C4-2B (cell line): ENCODE data around the gene CERKL.

Experiments
- H3K27ac ChIP-seq: fragments of 450-650 bp; 2 replicates; pipeline ENCODE4 v1.5.1; 2017
- CTCF ChIP-seq: fragments of 450-650 bp; conservative IDR thresholded peaks from 2 replicates; pipeline ENCODE4 v1.5.1; 2017; ENCODE audit warnings: mild to moderate bottlenecking
- ZFX ChIP-seq: fragments of 450-650 bp; IDR thresholded peaks from 2 replicates; pipeline ENCODE4 v1.6.1; 2017

CERKL gene

DNA sequence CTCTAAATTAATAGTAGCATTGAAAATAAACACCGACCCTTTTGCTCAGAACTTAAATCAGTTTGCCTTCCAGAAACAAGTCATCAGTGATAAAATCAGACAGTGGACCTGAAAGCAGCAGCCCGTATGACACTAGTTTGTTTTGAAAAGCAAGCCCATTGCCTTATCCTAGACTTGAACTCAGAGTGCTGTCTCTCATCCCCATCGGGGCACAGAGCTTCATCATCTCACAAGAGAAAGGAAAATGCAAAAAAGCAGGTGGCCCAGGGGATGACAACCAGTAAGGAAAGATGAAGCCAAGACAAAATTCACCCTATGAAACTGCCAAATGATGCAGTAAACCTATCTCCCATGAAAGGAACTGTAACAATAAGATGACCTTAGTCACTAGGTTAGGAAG lies 71.2 kb downstream of the CERKL start:
- no peak overlapping the region for H3K27ac ChIP-seq
- TF ChIP-seq CTCF (no peak), ZFX (no peak)

- peak; percentile 36; the same call in 1 of the 2 replicates for TF ChIP-seq CTCF
- no peak for TF ChIP-seq ZFX
- H3K27ac ChIP-seq: no peak overlapping the region
These were observed 75.4 kb downstream of the CERKL start for GRCh38 chr2:181581534-181581933.

DNA sequence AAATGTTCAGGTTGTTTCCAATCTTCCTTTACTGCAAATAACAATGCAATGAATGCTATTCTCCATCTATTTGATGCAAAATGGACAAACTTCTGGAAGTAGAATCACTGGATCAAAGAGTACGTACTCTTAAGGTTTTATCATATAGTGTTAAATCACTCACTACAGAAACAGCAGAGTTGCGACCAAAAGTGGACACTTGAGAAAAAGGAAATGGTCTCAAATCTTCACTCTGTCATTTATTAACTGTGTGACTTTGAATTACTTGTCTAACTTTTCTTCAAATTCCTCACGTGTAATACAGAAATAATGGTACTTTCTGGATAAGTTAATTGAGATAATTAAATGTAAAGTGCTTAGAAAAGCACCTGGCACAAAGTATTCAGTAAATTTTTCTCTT lies 78.1 kb downstream of the CERKL start:
- no peak for TF ChIP-seq ZFX
- no peak for TF ChIP-seq CTCF
- no peak overlapping the region for H3K27ac ChIP-seq

DNA sequence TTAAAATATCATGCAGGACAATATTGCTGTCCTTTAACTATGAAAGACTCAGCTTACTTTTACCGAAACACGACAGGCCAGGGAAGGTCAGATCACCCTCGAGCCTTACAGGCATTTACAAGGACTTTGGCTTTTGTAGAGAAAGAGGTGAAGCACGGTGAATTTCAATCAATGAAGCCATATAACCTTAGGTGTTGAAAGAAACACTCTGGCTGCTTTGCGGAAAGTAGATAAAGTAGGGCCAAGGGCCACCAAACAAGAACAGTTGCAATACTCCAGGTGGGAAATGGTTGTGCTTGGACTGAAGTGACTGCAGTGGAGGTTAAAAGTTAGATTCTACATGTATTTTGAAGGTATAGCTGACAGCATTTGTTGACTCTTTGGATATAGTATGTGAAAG lies 80.5 kb downstream of the CERKL start:
- no peak overlapping the region for H3K27ac ChIP-seq
- TF ChIP-seq CTCF (no peak), ZFX (no peak)

GRCh38 chr2:181575650-181576025 lies 81.3 kb downstream of the CERKL start:
- TF ChIP-seq CTCF (no peak), ZFX (no peak)
- H3K27ac ChIP-seq: no peak overlapping the region

DNA sequence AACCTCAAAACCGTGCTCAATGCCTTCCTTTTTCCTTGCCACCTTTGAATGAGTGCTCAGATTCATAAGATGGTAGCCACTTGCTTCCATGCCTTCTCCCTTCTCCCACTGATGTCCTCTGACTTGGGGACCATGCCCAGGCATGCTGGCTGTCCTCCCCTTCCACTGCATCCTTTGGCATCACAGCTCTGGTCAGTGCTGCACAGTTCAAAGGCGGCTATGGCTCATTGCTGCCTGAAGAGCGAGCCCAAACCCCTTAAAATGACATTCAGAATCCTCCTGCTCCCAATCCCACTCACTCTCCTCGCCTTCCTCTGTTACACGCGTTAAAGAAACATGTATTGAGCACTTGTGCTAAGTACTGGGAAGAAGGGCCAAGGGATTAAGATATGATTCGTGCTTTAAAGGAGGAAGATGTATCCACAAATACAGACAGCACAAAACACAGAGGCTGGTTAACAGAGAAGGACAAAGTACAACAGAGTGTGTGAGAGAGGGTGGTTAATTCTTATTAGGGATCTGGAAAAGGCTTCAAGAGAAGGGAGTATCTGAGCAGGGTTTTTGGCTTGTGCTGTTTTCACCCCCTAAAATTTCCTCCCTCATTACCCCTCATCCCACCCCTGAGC lies 81.8 kb downstream of the CERKL start:
- H3K27ac ChIP-seq: no peak overlapping the region
- TF ChIP-seq CTCF: no peak
- no peak for TF ChIP-seq ZFX

GRCh38 chr2:181574321-181574720 lies 82.6 kb downstream of the CERKL start:
- no peak overlapping the region for H3K27ac ChIP-seq
- TF ChIP-seq ZFX (no peak), CTCF (no peak)
